Glomerular endothelial cell (primary cell): Measurements from ENCODE around the gene SAMD9L. TPM values are rescaled to one million over a fixed set of nuclear protein-coding genes. Genes with fewer than 3 reads are reported as not detected.

Source experiments
- DNase-seq: peaks from one replicate; pipeline ENCODE4 v3.0.0-alpha.2; 2011; ENCODE audit warnings: low read depth, low spot score; ENCODE audit errors: extremely low read depth
- total RNA-seq: library from RNA; depleted of rRNA; stranded (reverse); fragments of >200 nt; gene quantifications from 2 replicates; pipeline ENCODE4 v1.2.3, GENCODE V29; 2015

SAMD9L gene
- 22.6 and 43.6 TPM in 2 replicates for total RNA-seq

GRCh38 chr7:93148144-93148543 lies at the start of gene SAMD9L:
Gene SAMD9L, minus strand, starts transcription at chr7:93148385. Its CDS starts 12,414 bp downstream, at chr7:93135971.
- no peak for DNase-seq

GRCh38 chr7:93196336-93196735 lies 48.2 kb upstream of the SAMD9L start:
- DNase-seq, result no peak

GRCh38 chr7:93194386-93194785 lies 46.2 kb upstream of the SAMD9L start:
- no peak for DNase-seq

- no peak for DNase-seq
These were observed 40.9 kb upstream of the SAMD9L start for GRCh38 chr7:93188870-93189634.

- no peak for DNase-seq
These were observed 37.3 kb upstream of the SAMD9L start for GRCh38 chr7:93185303-93186027.

GRCh38 chr7:93179173-93179572 lies 31.0 kb upstream of the SAMD9L start:
- DNase-seq, result no peak

GRCh38 chr7:93178213-93178612 lies 30.0 kb upstream of the SAMD9L start:
- no peak for DNase-seq

- DNase-seq, result no peak
These were observed 28.9 kb upstream of the SAMD9L start for GRCh38 chr7:93176992-93177580.

- no peak for DNase-seq
These were observed 27.0 kb upstream of the SAMD9L start for GRCh38 chr7:93175219-93175618.

- DNase-seq, result no peak
These were observed 24.5 kb upstream of the SAMD9L start for GRCh38 chr7:93172683-93173082.

- no peak for DNase-seq
These were observed 23.5 kb upstream of the SAMD9L start for GRCh38 chr7:93171606-93172226.

GRCh38 chr7:93165447-93165846 lies 17.3 kb upstream of the SAMD9L start:
- no peak for DNase-seq

- DNase-seq, result no peak
These were observed 16.6 kb upstream of the SAMD9L start for GRCh38 chr7:93164766-93165165.

GRCh38 chr7:93161181-93161762 lies 13.1 kb upstream of the SAMD9L start:
- no peak for DNase-seq

GRCh38 chr7:93160410-93160809 lies 12.2 kb upstream of the SAMD9L start:
- no peak for DNase-seq

GRCh38 chr7:93159490-93159889 lies 11.3 kb upstream of the SAMD9L start:
- DNase-seq, result no peak

GRCh38 chr7:93156884-93157283 lies 8.7 kb upstream of the SAMD9L start:
- no peak for DNase-seq

- DNase-seq, result no peak
These were observed 2.1 kb upstream of the SAMD9L start for GRCh38 chr7:93150200-93150835.

GRCh38 chr7:93148727-93149126 lies 542 bp upstream of the SAMD9L start:
- DNase-seq, result no peak

GRCh38 chr7:93147363-93147762 lies 822 bp downstream of the SAMD9L start:
- no peak for DNase-seq
